Activated CD4-positive, alpha-beta T cell treated with anti-CD3 and anti-CD28 coated beads, Interleukin-2, amount 50 U/mL, for 48 hours (primary cell): ENCODE results near the gene BMPER.

Source experiments
- DNase-seq, 2 experiments: peaks; one replicate each; pipeline ENCODE4 v3.0.0-alpha.2; 2020

Gene BMPER

GRCh38 chr7:34104992-34105391, 199.7 kb downstream of the BMPER start:
- no peak for DNase-seq

DNA sequence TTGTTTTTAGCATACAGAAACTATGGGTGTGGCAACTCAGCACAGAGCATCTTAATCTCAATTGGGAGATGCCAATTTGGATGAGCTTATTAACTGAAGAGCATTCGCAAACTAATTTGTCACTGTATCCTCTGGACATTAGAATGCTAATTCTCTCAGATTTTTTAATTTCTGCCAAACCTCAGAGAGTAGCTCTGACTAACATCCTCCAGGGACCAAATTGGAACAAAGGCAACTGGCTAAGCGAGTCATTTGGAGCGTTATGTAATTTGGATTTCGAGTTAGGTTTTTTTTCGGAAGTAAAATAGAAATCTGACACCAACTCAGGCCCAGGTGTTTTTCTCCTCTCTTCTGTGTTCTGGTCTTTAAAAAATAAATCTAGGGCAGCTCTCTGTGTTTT, 201.9 kb downstream of the BMPER start:
- no peak for DNase-seq

GRCh38 chr7:34108165-34108564, 202.8 kb downstream of the BMPER start:
- no peak for DNase-seq

GRCh38 chr7:34109936-34110780, 204.8 kb downstream of the BMPER start:
- DNase-seq = no peak

DNA sequence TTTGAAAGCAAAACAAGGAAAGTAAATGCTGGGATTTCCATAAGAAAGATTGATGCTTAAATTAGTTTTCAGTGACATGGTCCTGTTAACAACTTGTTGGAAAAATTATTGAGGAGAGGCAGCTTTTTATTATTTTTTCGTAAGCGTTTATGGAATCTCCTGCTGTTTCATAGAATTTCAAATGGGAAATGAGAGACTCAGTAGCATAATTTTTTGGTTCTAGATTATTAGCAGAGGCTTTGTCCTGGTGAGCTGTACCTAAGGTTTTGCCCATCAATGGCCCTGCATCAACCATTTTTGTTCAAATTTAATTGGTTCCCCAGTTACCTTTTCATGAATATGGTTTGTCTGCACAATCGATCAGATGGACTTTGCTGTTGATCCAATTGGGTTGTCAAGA, 205.7 kb downstream of the BMPER start:
- DNase-seq = no peak

DNA sequence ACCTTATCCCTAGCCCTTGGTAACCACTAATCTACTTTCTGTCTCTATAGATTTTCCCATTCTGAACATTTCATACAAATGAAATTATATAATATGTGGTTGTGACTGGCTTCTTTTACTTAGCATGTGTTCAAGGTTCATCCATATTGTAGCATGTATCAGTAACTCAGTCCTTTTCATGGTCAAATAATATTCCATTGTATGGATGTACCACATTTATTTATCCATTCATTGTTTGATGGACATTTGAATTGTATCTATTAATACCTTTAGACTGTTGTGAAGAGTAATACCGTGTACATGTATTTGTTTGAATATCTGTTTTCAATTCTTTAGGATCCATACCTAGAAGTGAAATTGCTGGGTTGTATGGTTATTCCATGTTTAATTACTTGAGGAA, 210.2 kb downstream of the BMPER start:
- DNase-seq = no peak

GRCh38 chr7:34117573-34117972, 212.2 kb downstream of the BMPER start:
- no peak for DNase-seq

DNA sequence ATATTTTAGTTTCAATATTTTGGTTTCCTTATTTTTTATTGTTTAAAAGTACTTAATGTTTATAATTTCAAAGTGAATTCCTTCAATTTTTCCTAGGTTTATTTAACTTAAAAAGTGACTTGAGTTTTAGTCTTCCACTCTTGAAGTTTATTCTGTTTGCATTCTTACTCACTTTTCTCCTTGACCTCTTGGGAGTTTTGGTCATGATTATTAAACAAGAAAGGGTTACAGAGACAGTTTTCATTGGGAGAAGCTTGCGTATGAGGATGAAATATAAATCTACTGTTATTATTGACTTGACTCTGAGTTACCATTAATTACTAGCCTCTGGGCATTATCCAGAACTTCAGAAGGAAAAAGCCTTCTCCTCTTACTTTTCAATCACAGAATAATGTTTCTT, 216.0 kb downstream of the BMPER start:
- DNase-seq = no peak

DNA sequence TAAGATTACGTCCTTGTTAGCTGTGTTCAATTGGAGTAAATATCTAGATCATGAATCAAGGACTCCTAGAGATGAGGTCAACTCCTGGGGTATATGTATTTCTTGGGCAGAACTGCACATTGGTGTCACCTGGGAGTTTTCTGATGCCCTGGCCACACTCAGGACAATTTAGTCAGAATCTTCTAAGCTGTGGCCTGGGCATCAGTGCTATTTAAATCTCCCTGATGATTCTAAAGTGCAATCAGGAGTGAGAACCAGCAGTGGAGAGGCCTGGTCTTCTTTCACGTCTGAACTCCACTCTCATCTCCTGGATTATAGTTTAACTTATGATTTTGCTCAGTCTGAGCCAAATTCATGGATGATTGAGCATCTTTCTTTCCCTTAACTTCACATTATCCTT, 218.0 kb downstream of the BMPER start:
- no peak for DNase-seq

DNA sequence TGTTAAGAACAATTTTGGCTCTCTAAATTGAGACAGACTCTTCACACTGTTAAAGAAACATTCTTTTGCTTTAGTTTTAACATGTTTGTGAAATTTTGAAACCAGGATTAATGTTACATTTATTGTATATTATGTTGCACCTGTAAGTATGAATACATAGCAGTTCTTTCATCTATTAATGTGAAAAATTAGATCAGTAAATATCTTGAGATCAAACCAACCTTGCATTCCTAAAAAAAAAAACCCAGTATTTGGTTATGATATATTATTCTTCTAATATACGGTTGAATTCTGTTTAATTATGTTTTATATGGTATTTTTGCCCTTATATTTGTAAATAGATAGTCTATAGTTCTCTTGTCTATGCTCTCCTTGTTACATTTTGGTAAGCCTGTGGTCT, 219.4 kb downstream of the BMPER start:
- no peak for DNase-seq

DNA sequence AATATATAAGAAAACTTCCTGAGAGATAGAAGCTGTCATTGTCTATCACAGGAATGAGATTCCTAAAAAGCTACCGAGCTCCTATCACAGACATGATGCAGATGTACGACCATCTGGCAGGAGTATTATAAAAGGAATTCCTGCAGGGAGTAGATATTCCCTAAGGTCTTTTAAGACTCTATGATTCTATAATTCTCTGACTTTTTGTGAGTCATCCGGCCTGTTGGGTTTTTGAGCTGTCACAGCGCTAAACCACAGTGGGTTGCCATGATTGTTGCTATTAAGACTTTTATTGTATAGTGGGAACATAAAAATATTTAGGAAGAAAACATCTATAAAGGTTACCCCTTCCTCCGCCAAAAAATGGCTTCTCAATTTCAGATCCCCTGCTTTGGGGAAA, 223.4 kb downstream of the BMPER start:
- DNase-seq = no peak

- no peak for DNase-seq
Measured at GRCh38 chr7:34130558-34131295, 225.4 kb downstream of the BMPER start.

- DNase-seq = no peak
Measured at GRCh38 chr7:34131371-34131770, 226.0 kb downstream of the BMPER start.

GRCh38 chr7:34133356-34133982, 228.1 kb downstream of the BMPER start:
- DNase-seq = no peak

DNA sequence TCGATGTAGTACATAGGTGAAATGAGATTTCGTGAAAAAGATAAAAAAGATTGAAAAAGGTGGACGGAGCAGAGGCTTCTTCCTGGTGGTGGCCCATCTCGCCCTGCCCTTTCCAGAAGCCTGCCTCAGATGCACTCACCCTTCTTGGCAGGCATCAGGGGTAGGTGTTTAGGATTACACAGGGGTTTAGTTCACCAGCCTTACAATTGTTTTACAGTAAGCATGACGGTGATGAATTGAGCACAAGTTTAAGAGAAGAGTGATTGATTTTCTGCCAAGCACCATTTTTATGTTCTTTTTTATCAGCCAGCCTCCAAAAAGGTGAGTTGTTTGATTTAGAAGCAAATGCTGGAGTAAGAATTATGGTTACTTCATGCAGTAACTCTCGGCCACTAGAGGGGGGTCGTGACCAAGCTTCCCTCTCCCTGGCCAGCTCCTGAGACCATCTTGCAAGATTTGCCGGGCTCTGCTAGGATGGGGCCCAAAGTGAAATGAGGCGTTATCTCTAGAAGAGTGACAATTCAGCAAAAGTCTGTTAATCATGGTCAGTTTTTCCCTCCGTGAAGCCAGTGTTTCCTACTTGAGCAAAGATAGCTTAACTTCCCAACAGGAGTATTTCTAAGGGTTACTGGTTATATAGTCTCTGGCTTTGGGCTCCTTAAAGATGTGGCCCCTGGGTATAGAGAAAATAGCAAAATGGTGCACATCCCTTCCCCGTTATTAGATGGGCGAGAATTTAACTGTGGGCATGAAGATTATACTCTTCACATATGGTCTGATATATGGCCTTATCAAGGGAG, 228.8 kb downstream of the BMPER start:
- peak; percentile 1 to 24 for DNase-seq

DNA sequence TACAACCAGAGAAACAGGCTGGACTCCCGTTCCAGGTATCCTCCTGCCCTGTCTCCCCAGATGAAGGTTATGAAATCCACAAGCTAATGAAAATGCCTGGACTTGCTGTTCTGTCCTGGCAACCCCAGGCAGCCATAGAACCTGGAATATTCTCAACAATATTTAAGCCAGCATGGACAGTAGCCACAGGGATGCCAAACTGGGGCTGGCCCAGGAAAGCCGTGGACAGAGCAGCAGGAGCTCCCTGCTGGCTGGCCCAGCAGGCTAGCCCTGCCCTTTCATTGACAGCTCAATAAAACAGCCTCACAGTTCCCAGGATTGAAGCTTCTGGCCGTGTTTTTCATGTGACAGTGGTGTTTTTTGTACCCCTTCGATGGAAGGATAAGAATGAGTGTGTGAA, 230.6 kb downstream of the BMPER start:
- no peak for DNase-seq

DNA sequence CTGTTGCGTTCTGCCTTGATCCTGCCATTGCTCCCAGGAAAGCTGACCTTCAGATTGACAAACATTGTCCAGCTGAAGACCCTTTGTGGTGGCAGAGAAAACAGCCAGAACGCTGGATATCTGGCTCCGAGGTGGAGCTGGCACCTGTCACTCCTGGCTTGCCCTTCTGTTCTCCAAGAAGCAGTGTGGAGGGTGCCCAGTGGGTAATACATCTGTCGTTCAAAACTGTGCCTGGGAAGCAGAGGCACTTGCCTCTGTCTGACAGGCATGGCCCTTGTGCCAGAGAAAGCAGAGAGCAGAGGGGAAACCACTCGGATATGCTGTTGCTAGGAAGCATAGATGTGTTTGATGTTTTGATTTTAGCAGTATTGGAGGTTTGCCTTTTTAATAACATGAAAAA, 231.4 kb downstream of the BMPER start:
- DNase-seq = no peak

DNA sequence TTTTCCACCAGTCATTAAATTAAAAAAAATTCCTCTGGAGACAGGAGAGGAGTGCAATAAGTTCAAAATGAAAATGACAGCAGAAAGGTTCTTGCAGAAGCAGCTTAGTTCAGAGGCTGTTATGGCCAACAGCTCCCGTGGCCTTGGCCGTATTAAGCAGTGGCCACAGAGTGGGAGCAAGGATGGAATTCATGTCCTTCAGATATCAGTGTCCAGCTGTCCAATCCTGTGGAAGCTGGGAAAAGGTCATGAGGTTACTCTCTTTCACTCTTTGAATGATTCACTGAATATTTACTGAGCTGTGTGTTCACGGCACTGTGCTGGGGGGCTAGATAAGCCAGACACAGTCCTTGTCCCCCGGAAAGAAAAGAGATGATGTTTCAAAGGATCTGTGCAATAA, 231.8 kb downstream of the BMPER start:
- no peak for DNase-seq

DNA sequence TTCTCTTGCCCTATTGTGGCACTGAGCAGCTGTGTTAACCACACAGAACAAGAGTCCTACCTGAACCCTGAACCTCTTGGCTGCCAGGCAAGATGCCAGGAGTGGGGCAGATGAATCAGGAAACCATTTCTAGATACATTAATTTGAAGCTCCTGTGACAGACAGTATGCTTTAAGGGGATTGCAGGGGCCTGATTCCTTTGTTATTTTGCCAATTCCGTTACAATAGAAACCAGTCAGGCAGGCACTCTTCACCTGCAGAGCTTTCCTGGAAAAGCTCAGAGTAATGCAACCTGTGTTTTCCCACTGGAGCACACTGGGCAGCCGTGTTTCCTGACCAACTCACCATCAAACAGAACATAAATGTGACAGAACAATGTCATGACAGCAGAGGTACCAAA, 233.1 kb downstream of the BMPER start:
- DNase-seq = no peak

GRCh38 chr7:34139086-34139485, 233.7 kb downstream of the BMPER start:
- no peak for DNase-seq

DNA sequence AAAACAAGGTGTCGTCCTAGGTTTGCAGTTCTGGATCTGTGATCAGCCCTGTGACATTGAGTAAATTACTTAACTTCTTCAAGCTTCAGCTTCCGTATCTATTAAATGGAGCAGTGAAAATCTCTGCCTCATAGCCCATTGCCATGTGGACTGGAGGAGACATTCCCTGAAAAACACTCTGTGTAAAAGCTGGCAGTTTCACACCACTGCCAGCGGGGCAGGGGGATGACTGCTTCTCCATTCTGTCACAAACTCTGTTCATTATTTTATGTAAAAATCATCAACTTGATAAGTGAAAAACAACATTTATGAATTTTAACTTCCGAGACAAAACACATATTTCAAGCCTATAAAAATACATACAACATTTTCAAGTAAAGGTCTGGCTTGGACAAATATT, 234.7 kb downstream of the BMPER start:
- DNase-seq = no peak

- no peak for DNase-seq
Measured at GRCh38 chr7:34143402-34143801, 238.1 kb downstream of the BMPER start.

GRCh38 chr7:34145603-34146002, 240.3 kb downstream of the BMPER start:
- DNase-seq = no peak
